ENCODE measurements around the gene TCL1A. TPM values are rescaled to one million over a fixed set of nuclear protein-coding genes. Genes with fewer than 3 reads are reported as not detected.

Gene TCL1A
- total RNA-seq, 4 donors from 2014 or later = not detected

GRCh38 chr14:95705518-95705917, 8.4 kb downstream of the TCL1A start:
- no peak for DNase-seq
- intact Hi-C loops (cut with DNase I) = no loop called here
- Histone ChIP-seq H3K4me1 (no peaks in the 10 kb centered on the region), H3K9me3 (no peaks in the 10 kb centered on the region), H3K27ac (no peak overlapping the region), H3K4me3 (no peak overlapping the region), H3K27me3 (peaks cover 0 to 36% (median 0%) of the 10 kb centered on the region in 4 donors), H3K36me3 (no peaks in the 10 kb centered on the region)
- WGBS, 2 donors = 83 to 95% methylated on average over 4 of the region's 4 CpGs
- TF ChIP-seq POLR2A (IDR thresholded peaks at IDR 0.05) (no peak), CTCF (IDR thresholded peaks at IDR 0.05) (no peak)

- no peaks in the 10 kb centered on the region for H3K4me1 ChIP-seq
- no peak for DNase-seq
- whole genome bisulfite sequencing, 2 donors = 52 to 64% methylated on average over 3 of the region's 3 CpGs
- no peaks in the 10 kb centered on the region for H3K36me3 ChIP-seq
- no peak for TF ChIP-seq POLR2A (IDR thresholded peaks at IDR 0.05)
- no peak overlapping the region for H3K27ac ChIP-seq
- H3K27me3 ChIP-seq = peaks cover 0 to 33% (median 0%) of the 10 kb centered on the region in 4 donors
- H3K4me3 ChIP-seq = no peak overlapping the region
- no peaks in the 10 kb centered on the region for H3K9me3 ChIP-seq
- intact Hi-C loops (cut with DNase I) = no loop called here
Measured at GRCh38 chr14:95703805-95704204, 10.1 kb downstream of the TCL1A start.

GRCh38 chr14:95703341-95703740, 10.6 kb downstream of the TCL1A start:
- TF ChIP-seq POLR2A (IDR thresholded peaks at IDR 0.05) (no peak), CTCF (IDR thresholded peaks at IDR 0.05) (no peak)
- no peaks in the 10 kb centered on the region for H3K9me3 ChIP-seq
- intact Hi-C loops (cut with DNase I) = no loop called here
- no peaks in the 10 kb centered on the region for H3K4me1 ChIP-seq
- H3K27me3 ChIP-seq = peaks cover 0 to 33% (median 0%) of the 10 kb centered on the region in 4 donors
- 67 to 71% methylated on average over 3 of the region's 3 CpGs for WGBS, 2 donors
- DNase-seq = no peak
- H3K27ac ChIP-seq = no peak overlapping the region
- H3K4me3 ChIP-seq = no peak overlapping the region
- H3K36me3 ChIP-seq = no peaks in the 10 kb centered on the region

- H3K27ac ChIP-seq = no peak overlapping the region
Measured at GRCh38 chr14:95701846-95702221, 12.1 kb downstream of the TCL1A start.

GRCh38 chr14:95700221-95700976, 13.5 kb downstream of the TCL1A start:
- H3K27me3 ChIP-seq = peaks cover 0 to 31% (median 0%) of the 10 kb centered on the region in 4 donors
- H3K4me1 ChIP-seq = no peaks in the 10 kb centered on the region
- no peak for DNase-seq
- no peak overlapping the region for H3K4me3 ChIP-seq
- intact Hi-C loops (cut with DNase I) = no loop called here
- no peaks in the 10 kb centered on the region for H3K36me3 ChIP-seq
- 50 to 53% methylated on average over 5 of the region's 5 CpGs for WGBS, 2 donors
- no peak overlapping the region for H3K27ac ChIP-seq
- H3K9me3 ChIP-seq = no peaks in the 10 kb centered on the region
- no peak for TF ChIP-seq POLR2A (IDR thresholded peaks at IDR 0.05)

More at GRCh38 chr14:95701846-95702221, 12.1 kb downstream of the TCL1A start:
- intact Hi-C loops (cut with DNase I) = no loop called here
- Histone ChIP-seq H3K27me3 (peaks cover 0 to 33% (median 0%) of the 10 kb centered on the region in 4 donors), H3K9me3 (no peaks in the 10 kb centered on the region), H3K4me3 (no peak overlapping the region), H3K4me1 (no peaks in the 10 kb centered on the region), H3K36me3 (no peaks in the 10 kb centered on the region)
- TF ChIP-seq CTCF (IDR thresholded peaks at IDR 0.05) (no peak), POLR2A (IDR thresholded peaks at IDR 0.05) (no peak)
- no peak for DNase-seq
- 31 to 34% methylated on average over 4 of the region's 4 CpGs for WGBS, 2 donors

- H3K27me3 ChIP-seq = peaks cover 0 to 29% (median 0%) of the 10 kb centered on the region in 4 donors
- no peak for DNase-seq
- WGBS, 2 donors = 42 to 46% methylated on average over 5 of the region's 5 CpGs
- no peak overlapping the region for H3K27ac ChIP-seq
- no peak overlapping the region for H3K4me3 ChIP-seq
- TF ChIP-seq POLR2A (IDR thresholded peaks at IDR 0.05) (no peak), CTCF (IDR thresholded peaks at IDR 0.05) (no peak)
- no peaks in the 10 kb centered on the region for H3K4me1 ChIP-seq
- intact Hi-C loops (cut with DNase I) = no loop called here
- H3K9me3 ChIP-seq = no peaks in the 10 kb centered on the region
- no peaks in the 10 kb centered on the region for H3K36me3 ChIP-seq
Measured at GRCh38 chr14:95699412-95699811, 14.5 kb downstream of the TCL1A start.

Measured in esophagus squamous epithelium (tissue), 5 donors.